Activated CD8-positive, alpha-beta memory T cell treated with anti-CD3 and anti-CD28 coated beads for 4 hours (primary cell): ENCODE results near the gene PCDHAC1.
"Not testable (repeated sequence)": the region's sequence is repeated elsewhere in the genome, so short reads cannot be mapped to it uniquely, and the experiment has no call there.

Source experiments
- DNase-seq, 2 donors: peaks; one replicate each; pipeline ENCODE4 v3.0.0-alpha.2; 2020; ENCODE audit warnings: low read depth in 2 of 2

Gene PCDHAC1

GRCh38 chr5:140925806-140926442 lies at the start of gene PCDHAC1:
Gene PCDHAC1, plus strand, starts transcription at chr5:140926299. Its CDS starts 594 bp downstream, at chr5:140926893.
- DNase-seq: no peak

GRCh38 chr5:140876541-140877261 lies 49.4 kb upstream of the PCDHAC1 start:
- DNase-seq: not testable (repeated sequence)

GRCh38 chr5:140877262-140877581 lies 48.9 kb upstream of the PCDHAC1 start:
- no peak for DNase-seq

GRCh38 chr5:140881889-140882590 lies 44.1 kb upstream of the PCDHAC1 start, which contains the start of gene PCDHA13:
Gene PCDHA13, plus strand, starts transcription at chr5:140882124. Its CDS starts 145 bp downstream, at chr5:140882269.
- no peak for DNase-seq

- no peak for DNase-seq
Observed at GRCh38 chr5:140882591-140882899, 43.6 kb upstream of the PCDHAC1 start.

- no peak for DNase-seq
Observed at GRCh38 chr5:140883373-140883772, 42.7 kb upstream of the PCDHAC1 start.

GRCh38 chr5:140883927-140884697 lies 42.0 kb upstream of the PCDHAC1 start:
- DNase-seq: no peak

GRCh38 chr5:140916325-140916724 lies 9.8 kb upstream of the PCDHAC1 start:
- no peak for DNase-seq

GRCh38 chr5:140923601-140924000 lies 2.5 kb upstream of the PCDHAC1 start:
- no peak for DNase-seq

GRCh38 chr5:140926443-140927227 lies 536 bp downstream of the PCDHAC1 start:
- DNase-seq: no peak

- no peak for DNase-seq
Observed at GRCh38 chr5:140927228-140927573, 1.1 kb downstream of the PCDHAC1 start.

- no peak for DNase-seq
Observed at GRCh38 chr5:140934964-140935606, 9.0 kb downstream of the PCDHAC1 start.

- DNase-seq: no peak
Observed at GRCh38 chr5:140946578-140946977, 20.5 kb downstream of the PCDHAC1 start.

- no peak for DNase-seq
Observed at GRCh38 chr5:140951636-140952035, 25.5 kb downstream of the PCDHAC1 start.

GRCh38 chr5:140953234-140953633 lies 27.1 kb downstream of the PCDHAC1 start:
- no peak for DNase-seq

GRCh38 chr5:140962190-140962589 lies 36.1 kb downstream of the PCDHAC1 start:
- no peak for DNase-seq

- no peak for DNase-seq
Observed at GRCh38 chr5:140964356-140964755, 38.3 kb downstream of the PCDHAC1 start.

GRCh38 chr5:140965905-140966292 lies 39.8 kb downstream of the PCDHAC1 start:
- DNase-seq: no peak

GRCh38 chr5:140966293-140967225 lies 40.5 kb downstream of the PCDHAC1 start, which contains the start of gene PCDHAC2:
Gene PCDHAC2, plus strand, starts transcription at chr5:140966476. Its CDS starts 291 bp downstream, at chr5:140966767.
- DNase-seq: no peak
